Heart left ventricle (tissue), 16 donors: Measurements from ENCODE around the gene C16orf46. TPM values are rescaled to one million over a fixed set of nuclear protein-coding genes. Genes with fewer than 3 reads are reported as not detected.
A peak's percentile ranks its signal among the peaks of the same experiment; 100 is the strongest.

ENCODE experiments used
- ATAC-seq, 4 donors: fragments of 200-7000 bp; cut with Tn5 transposase; one replicate each; pipeline ENCODE4 v1.9.1; 2020 to 2022; ENCODE audit warnings: moderate library complexity in 4 of 4, mild to moderate bottlenecking in 3 of 4, moderate number of reproducible peaks in 1 of 4
- DNase-seq, 5 donors: peaks; one replicate each; pipeline ENCODE4 v3.0.0-alpha.2; 2020
- H3K27ac ChIP-seq, 12 donors: fragments of 200-600 bp; sonication (generic) in 4 of 12; one replicate each; pipeline versions ENCODE4 v1.5.0 to v1.8.0; 2016 to 2022; ENCODE audit warnings: mild to moderate bottlenecking in 2 of 12
- H3K27me3 ChIP-seq, 9 donors: fragments of 200-600 bp; sonication (generic) in 2 of 9; one replicate each; pipeline versions ENCODE4 v1.5.1 to v1.8.0; 2016 to 2022; ENCODE audit warnings: mild to moderate bottlenecking in 3 of 9
- H3K36me3 ChIP-seq, 9 donors: fragments of 200-600 bp; sonication (generic) in 2 of 9; one replicate each; pipeline versions ENCODE4 v1.5.0 to v1.8.0; 2018 to 2022; ENCODE audit warnings: mild to moderate bottlenecking in 2 of 9
- H3K4me1 ChIP-seq, 12 donors: fragments of 200-600 bp; sonication (generic) in 4 of 12; one replicate each; pipeline versions ENCODE4 v1.5.0 to v1.8.0; 2016 to 2022; ENCODE audit warnings: mild to moderate bottlenecking in 3 of 12
- H3K4me3 ChIP-seq, 12 donors: fragments of 200-600 bp; sonication (generic) in 4 of 12; one replicate each; pipeline versions ENCODE4 v1.5.0 to v1.8.0; 2017 to 2022; ENCODE audit warnings: mild to moderate bottlenecking in 9 of 12, moderate library complexity in 4 of 12
- H3K9me3 ChIP-seq, 12 donors: fragments of 200-600 bp; sonication (generic) in 4 of 12; one replicate each; pipeline versions ENCODE4 v1.5.0 to v1.8.0; 2016 to 2022; ENCODE audit warnings: mild to moderate bottlenecking in 1 of 12
- CTCF ChIP-seq, 12 donors: fragments of 200-600 bp; sonication (generic) in 4 of 12; IDR thresholded peaks; one replicate each; pipeline versions ENCODE4 v1.5.0 to v1.8.0; 2018 to 2022; ENCODE audit warnings: antibody characterized with exemption in 12 of 12, mild to moderate bottlenecking in 5 of 12
- POLR2A ChIP-seq, 2 donors: fragments of 450-650 bp; IDR thresholded peaks; one replicate each; pipeline ENCODE4 v1.6.1; 2017; ENCODE audit warnings: antibody characterized with exemption in 2 of 2, mild to moderate bottlenecking in 2 of 2, moderate library complexity in 2 of 2
- WGBS, 4 donors: extraction: QIAGEN DNeasy Blood & Tissue Kit in 2 of 4; methylation state at CpG; one replicate each; pipeline versions ENCODE4 v1.1.5 to v1.1.7; 2013 to 2018; 5-methylcytosine and 5-hydroxymethylcytosine counted together
- intact Hi-C, 10 donors: fragments of 100-400 bp; cut with DNase I; formaldehyde crosslinking; loops; one replicate each; pipeline versions ENCODE4 v1.11.1 to v1.14.2; 2022
- polyA plus RNA-seq, 2 donors: library from polyadenylated mRNA; stranded (reverse); fragments of 200-250 nt; gene quantifications; one replicate each; pipeline ENCODE4 v1.2.3, GENCODE V29; 2013
- total RNA-seq, 9 donors: library from RNA; depleted of rRNA in 2 of 9; stranded (reverse); fragments of >200 nt in 2 of 9; fragmentation: NEBNext Ultra II Directional in 3 of 9; extraction: Animal tissue kit (Norgen Biotek cat#: 25700) in 3 of 9; gene quantifications; one replicate each; pipeline versions ENCODE4 v1.1.0 to v1.2.4, GENCODE V29; 2016 to 2023
- donor health status: ischemic (EF 13 %, LVEDD 7.1; RV severe dilation, severe dysfunction).
- donor health status: healthy with polysubstance abuse.
- donor health status: DM: no; HTN: yes; CAD: no.
- donor health status: DM: no; HTN: no; CAD: no.
- donor health status: ischemic (EF 25% LVEDD 6.9; RV normal size, moderate dysfunction).
- donor health status: ischemic (EF 25% LVEDD 5.7; RV mildly dilated, moderate dysfunction).
- donor health status: healthy.
- donor health status: DM: yes; HTN: yes; CAD: no.
- donor health status: ischemic (EF 35%, LVEDD 5.7; RV mildly dilated, moderate dysfunction).
- donor health status: nonischemic (EF 11% LVEDD 7.7; RV severe dilation, severe dysfunction).
- donor health status: DM: yes; HTN: yes; CAD: no.
- donor health status: PGD.
- donor health status: ischemic (EF 29% LVEDD 5.4; RV normal size, mild dysfunction).
- donor health status: nonischemic (EF 23%, LVEDD 6.1; RV moderate dilation, normal function).

C16orf46 gene
- total and polyA plus RNA-seq, 11 donors = 0.34 to 1.7 (median 0.84) TPM; not detected in 3

- DNase-seq (no peak), ATAC-seq (no peak)
- no peak for TF ChIP-seq POLR2A (IDR thresholded peaks at IDR 0.05)
- no peak for TF ChIP-seq CTCF (IDR thresholded peaks at IDR 0.05)
- Histone ChIP-seq H3K9me3 (no peaks in the 10 kb centered on the region), H3K27me3 (no peaks in the 10 kb centered on the region), H3K4me1 (peaks cover 0 to 28% (median 18%) of the 10 kb centered on the region in 12 donors), H3K4me3 (no peak overlapping the region), H3K27ac (no peak overlapping the region), H3K36me3 (peaks cover 0 to 74% (median 52%) of the 10 kb centered on the region in 9 donors)
- WGBS, 4 donors = 83 to 86% (median 85%) methylated on average over 4 of the region's 4 CpGs
- intact Hi-C loops = no loop called here
Observed at GRCh38 chr16:81041696-81042095, 35.3 kb downstream of the C16orf46 start.

DNA sequence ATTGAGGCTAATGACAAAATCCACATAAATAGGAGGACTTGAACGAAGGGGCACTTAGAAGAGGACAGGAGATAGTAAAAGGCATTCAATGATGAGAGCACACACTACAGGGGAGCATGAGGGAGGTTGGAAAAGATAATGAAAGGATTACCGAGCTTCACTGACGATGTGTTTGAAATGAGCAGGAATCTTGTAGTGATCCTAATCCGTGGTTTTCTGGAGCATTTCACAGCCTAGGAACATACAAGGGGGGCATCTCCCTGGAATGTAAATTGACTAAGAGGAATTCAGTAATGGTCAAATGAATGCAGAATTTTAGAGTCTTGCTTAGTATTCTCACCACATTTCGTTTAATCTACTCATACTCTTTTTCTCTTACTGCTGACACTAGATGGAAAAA, 36.2 kb downstream of the C16orf46 start:
- TF ChIP-seq CTCF (IDR thresholded peaks at IDR 0.05) = no peak
- TF ChIP-seq POLR2A (IDR thresholded peaks at IDR 0.05) = no peak
- ATAC-seq (no peak), DNase-seq (no peak)
- H3K27ac ChIP-seq = no peak overlapping the region
- no peaks in the 10 kb centered on the region for H3K27me3 ChIP-seq
- intact Hi-C loops = no loop called here
- WGBS, 4 donors = 77 to 84% (median 79%) methylated on average over 5 of the region's 5 CpGs
- H3K9me3 ChIP-seq = no peaks in the 10 kb centered on the region
- H3K4me3 ChIP-seq = no peak overlapping the region
- H3K4me1 ChIP-seq = peaks cover 0 to 33% (median 22%) of the 10 kb centered on the region in 12 donors
- peaks cover 0 to 70% (median 50%) of the 10 kb centered on the region in 9 donors for H3K36me3 ChIP-seq

DNA sequence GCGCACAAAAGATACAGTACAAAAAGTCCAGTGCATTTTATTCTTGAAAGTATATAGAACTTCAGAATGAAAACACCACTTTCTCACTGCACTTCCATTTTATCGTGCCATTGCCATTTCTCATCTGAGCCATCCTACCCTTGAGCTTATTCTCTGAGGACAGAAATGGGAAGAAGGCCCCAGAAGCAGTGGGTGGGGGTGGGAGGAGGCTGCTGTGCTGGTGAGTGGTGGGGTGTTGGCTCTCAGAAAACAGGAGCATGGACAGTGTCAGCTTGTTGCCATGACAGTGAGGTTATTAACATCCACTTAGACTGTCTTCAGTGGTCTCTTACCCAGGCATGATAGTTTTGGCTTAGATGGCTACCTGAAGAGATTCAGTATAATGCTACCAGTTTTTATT, 36.9 kb downstream of the C16orf46 start:
- no peak for TF ChIP-seq POLR2A (IDR thresholded peaks at IDR 0.05)
- TF ChIP-seq CTCF (IDR thresholded peaks at IDR 0.05) = no peak
- no peaks in the 10 kb centered on the region for H3K9me3 ChIP-seq
- intact Hi-C loops = no loop called here
- H3K36me3 ChIP-seq = peaks cover 0 to 63% (median 43%) of the 10 kb centered on the region in 9 donors
- no peak overlapping the region for H3K27ac ChIP-seq
- ATAC-seq (no peak), DNase-seq (no peak)
- no peak overlapping the region for H3K4me3 ChIP-seq
- no peaks in the 10 kb centered on the region for H3K27me3 ChIP-seq
- WGBS, 4 donors = 90 to 95% (median 94%) methylated on average over 2 of the region's 2 CpGs
- H3K4me1 ChIP-seq = peaks cover 0 to 36% (median 24%) of the 10 kb centered on the region in 12 donors

GRCh38 chr16:81036751-81037350, 40.2 kb downstream of the C16orf46 start:
- TF ChIP-seq POLR2A (IDR thresholded peaks at IDR 0.05) = no peak
- TF ChIP-seq CTCF (IDR thresholded peaks at IDR 0.05) = no peak
- no peaks in the 10 kb centered on the region for H3K9me3 ChIP-seq
- peaks cover 0 to 31% (median 10%) of the 10 kb centered on the region in 9 donors for H3K36me3 ChIP-seq
- ATAC-seq = peak; percentile 31 to 88 (median 48)
- peak overlapping the region; percentile 68 to 92 (median 80) for H3K4me3 ChIP-seq
- H3K4me1 ChIP-seq = peaks cover 0 to 37% (median 24%) of the 10 kb centered on the region in 12 donors
- peak overlapping the region; percentile 19 to 85 (median 82) for H3K27ac ChIP-seq
- intact Hi-C loops = loop anchor here (1.0 to 10.0 kb wide), 10 partner anchors 27 to 700 kb away; partner anchors contain the start of genes C16orf46 (in 7 of the 10), GCSH (in 2 of the 10) and GAN (in 1 of the 10)
- peak in 3 of 5 donors; percentile 34 to 51 (median 45) for DNase-seq
- WGBS, 4 donors = 17 to 28% (median 21%) methylated on average over 10 of the region's 10 CpGs
- H3K27me3 ChIP-seq = no peaks in the 10 kb centered on the region
